IMR-90 (cell line): ENCODE measurements around the gene SLC4A5. TPM values are rescaled to one million over a fixed set of nuclear protein-coding genes. Genes with fewer than 3 reads are reported as not detected.

Experiments used
- ATAC-seq: fragments of 200-7000 bp; cut with Tn5 transposase; 2 replicates; pipeline ENCODE4 v1.9.1; 2020; ENCODE audit warnings: low read depth, mild to moderate bottlenecking, moderate library complexity
- BruUV-seq: library from RNA; stranded (reverse); fragments of 400-500 nt; replicated peaks from 2 replicates; lab custom pipeline; 2021; lab: Mats Ljungman, UMichigan
- CTCF ChIA-PET: fragments of 300-600 bp; formaldehyde crosslinking; extraction: SDS; loops from one replicate; lab custom pipeline; 2021; ENCODE audit warnings: antibody characterized with exemption; lab: Yijun Ruan, JAX
- POLR2A ChIA-PET: fragments of 300-600 bp; sonication (Branson Sonifier 250); formaldehyde crosslinking; loops from one replicate; lab custom pipeline; 2022; ENCODE audit warnings: antibody characterized with exemption; ENCODE audit not compliant: unreplicated experiment; lab: Charles Lee
- DNase-seq: peaks from one replicate; pipeline ENCODE4 v3.0.0; 2013
- H2AFZ ChIP-seq: replicated peaks from 2 replicates; pipeline ENCODE3; 2013; ENCODE audit warnings: low read length, mild to moderate bottlenecking; ENCODE audit not compliant: poor library complexity
- H2AK5ac ChIP-seq: 2 replicates; pipeline ENCODE4 v1.6.1; 2013; ENCODE audit warnings: low read depth, low read length, inconsistent platforms
- H2AK9ac ChIP-seq: replicated peaks from 2 replicates; pipeline ENCODE3; 2013; ENCODE audit warnings: mild to moderate bottlenecking, low read depth, low read length, moderate library complexity; ENCODE audit not compliant: poor library complexity
- H2BK120ac ChIP-seq: 2 replicates; pipeline ENCODE4 v1.6.1; 2013; ENCODE audit warnings: low read depth, low read length, inconsistent platforms
- H2BK15ac ChIP-seq: 3 replicates; pipeline ENCODE4 v1.6.1; 2013; ENCODE audit warnings: low read depth, low read length, inconsistent platforms
- H2BK20ac ChIP-seq: 2 replicates; pipeline ENCODE4 v1.6.1; 2013; ENCODE audit warnings: low read depth, mild to moderate bottlenecking, inconsistent platforms, low read length, moderate library complexity
- H2BK5ac ChIP-seq: 2 replicates; pipeline ENCODE4 v1.6.1; 2013; ENCODE audit warnings: mild to moderate bottlenecking, low read depth, low read length, inconsistent platforms; ENCODE audit not compliant: poor library complexity, severe bottlenecking
- H3K14ac ChIP-seq: replicated peaks from 2 replicates; pipeline ENCODE4 v1.6.1; 2013; ENCODE audit warnings: low read depth, low read length, inconsistent platforms
- H3K18ac ChIP-seq: 2 replicates; pipeline ENCODE4 v1.6.1; 2013; ENCODE audit warnings: low read depth, low read length, control low read depth
- H3K23ac ChIP-seq: 2 replicates; pipeline ENCODE4 v1.6.1; 2013; ENCODE audit warnings: low read depth, low read length, inconsistent platforms
- H3K27ac ChIP-seq: 2 replicates; pipeline ENCODE4 v1.5.1; 2013; ENCODE audit warnings: mild to moderate bottlenecking, control low read depth, low read length; ENCODE audit not compliant: insufficient read depth
- H3K27me3 ChIP-seq: 2 replicates; pipeline ENCODE4 v1.6.1; 2013; ENCODE audit warnings: low read length; ENCODE audit not compliant: control insufficient read depth, insufficient read depth
- H3K36me3 ChIP-seq: 2 replicates; pipeline ENCODE4 v1.6.1; 2013; ENCODE audit warnings: low read length, mixed read lengths; ENCODE audit not compliant: control insufficient read depth, insufficient read depth
- H3K4ac ChIP-seq: 2 replicates; pipeline ENCODE4 v1.6.1; 2013; ENCODE audit warnings: low read depth, low read length, inconsistent platforms
- H3K4me1 ChIP-seq: 2 replicates; pipeline ENCODE4 v1.6.1; 2013; ENCODE audit warnings: low read length, mixed read lengths; ENCODE audit not compliant: control insufficient read depth, insufficient read depth
- H3K4me2 ChIP-seq: 2 replicates; pipeline ENCODE4 v1.6.1; 2013; ENCODE audit warnings: low read depth, mild to moderate bottlenecking, control low read depth, low read length, moderate library complexity
- H3K4me3 ChIP-seq: 2 replicates; pipeline ENCODE4 v1.5.1; 2013; ENCODE audit warnings: low read depth, mild to moderate bottlenecking, control low read depth, low read length, moderate library complexity; ENCODE audit not compliant: insufficient read depth
- H3K56ac ChIP-seq: 2 replicates; pipeline ENCODE4 v1.6.1; 2013; ENCODE audit warnings: low read length, inconsistent platforms; ENCODE audit not compliant: insufficient read depth; ENCODE audit errors: extremely low read depth
- H3K79me1 ChIP-seq, 2 experiments: 2 replicates each; pipeline ENCODE4 v1.6.1; 2013; ENCODE audit warnings: low read length in 2 of 2, inconsistent platforms in 1 of 2, low read depth in 1 of 2
- H3K9ac ChIP-seq: 2 replicates; pipeline ENCODE4 v1.6.1; 2013; ENCODE audit warnings: low read depth, low read length, control low read depth
- H3K9me1 ChIP-seq: 2 replicates; pipeline ENCODE4 v1.6.1; 2013; ENCODE audit warnings: low read length, inconsistent platforms; ENCODE audit not compliant: insufficient read depth
- H3K9me3 ChIP-seq: 2 replicates; pipeline ENCODE4 v1.6.1; 2013; ENCODE audit warnings: low read length; ENCODE audit not compliant: control insufficient read depth, insufficient read depth
- H4K20me1 ChIP-seq: 2 replicates; pipeline ENCODE4 v1.6.1; 2013; ENCODE audit warnings: low read length, inconsistent platforms; ENCODE audit not compliant: insufficient read depth
- H4K5ac ChIP-seq: 2 replicates; pipeline ENCODE4 v1.6.1; 2013; ENCODE audit warnings: mild to moderate bottlenecking, low read depth, low read length, control low read depth
- H4K8ac ChIP-seq, 2 experiments: 2 replicates each; pipeline ENCODE4 v1.6.1; 2013; ENCODE audit warnings: low read depth in 2 of 2, low read length in 2 of 2, control low read depth in 1 of 2, inconsistent platforms in 1 of 2
- H4K91ac ChIP-seq: 2 replicates; pipeline ENCODE4 v1.6.1; 2013; ENCODE audit warnings: low read depth, low read length, inconsistent platforms; ENCODE audit not compliant: insufficient read depth
- BHLHE40 ChIP-seq: fragments of 150-350 bp; IDR thresholded peaks from 2 replicates; pipeline ENCODE4 v1.6.1; 2016; ENCODE audit warnings: mild to moderate bottlenecking, low read depth, low read length
- CEBPB ChIP-seq: IDR thresholded peaks from 2 replicates; pipeline ENCODE4 v1.6.1; 2012; ENCODE audit warnings: low read depth, low read length, improper control_type of control experiment
- CHD1 ChIP-seq: IDR thresholded peaks from 2 replicates; pipeline ENCODE4 v1.6.1; 2012; ENCODE audit warnings: low read depth, low read length, improper control_type of control experiment
- FOS ChIP-seq: fragments of 150-350 bp; IDR thresholded peaks from 2 replicates; pipeline ENCODE4 v1.6.1; 2016; ENCODE audit warnings: low read depth, low read length
- MAFK ChIP-seq: IDR thresholded peaks from 2 replicates; pipeline ENCODE4 v1.6.1; 2012; ENCODE audit warnings: low read depth, low read length, improper control_type of control experiment
- MAZ ChIP-seq: IDR thresholded peaks from 2 replicates; pipeline ENCODE4 v1.6.1; 2012; ENCODE audit warnings: low read depth, mild to moderate bottlenecking, low read length, improper control_type of control experiment, moderate library complexity, borderline replicate concordance
- MXI1 ChIP-seq: IDR thresholded peaks from 2 replicates; pipeline ENCODE4 v1.6.1; 2012; ENCODE audit warnings: low read depth, mild to moderate bottlenecking, low read length, moderate library complexity, borderline replicate concordance
- NFE2L2 ChIP-seq: fragments of 150-350 bp; IDR thresholded peaks from 2 replicates; pipeline ENCODE4 v1.6.1; 2016; ENCODE audit warnings: low read depth, mild to moderate bottlenecking, low read length
- POLR2A ChIP-seq: IDR thresholded peaks from 2 replicates; pipeline ENCODE4 v1.6.1; 2012; ENCODE audit warnings: mild to moderate bottlenecking, low read depth, low read length
- RAD21 ChIP-seq: IDR thresholded peaks from 2 replicates; pipeline ENCODE4 v1.6.1; 2012; ENCODE audit warnings: low read length, improper control_type of control experiment
- RCOR1 ChIP-seq: IDR thresholded peaks from 2 replicates; pipeline ENCODE4 v1.6.1; 2012; ENCODE audit warnings: mild to moderate bottlenecking, low read length, improper control_type of control experiment; ENCODE audit not compliant: insufficient replicate concordance
- RFX5 ChIP-seq: IDR thresholded peaks from 2 replicates; pipeline ENCODE4 v1.8.0; 2012; ENCODE audit warnings: low read depth, mild to moderate bottlenecking, low read length, moderate library complexity
- SMC3 ChIP-seq: fragments of 150-350 bp; IDR thresholded peaks from 2 replicates; pipeline ENCODE4 v1.6.1; 2016; ENCODE audit warnings: low read depth, mild to moderate bottlenecking, antibody characterized with exemption, low read length, moderate library complexity
- USF2 ChIP-seq: fragments of 150-350 bp; IDR thresholded peaks from 2 replicates; pipeline ENCODE4 v1.6.1; 2017; ENCODE audit warnings: mild to moderate bottlenecking, antibody characterized with exemption, low read length, low read depth
- WGBS, 2 experiments: methylation state at CpG; one replicate each; pipeline versions ENCODE4 v1.1.5 to v1.1.7; 2013; ENCODE audit warnings: missing lambda C conversion rate in 2 of 2; ENCODE audit not compliant: insufficient read length in 1 of 2; ENCODE audit errors: extremely low coverage in 2 of 2; 5-methylcytosine and 5-hydroxymethylcytosine counted together
- dilution Hi-C: fragments of 300-500 bp; cut with HindIII; formaldehyde crosslinking; loops from one replicate; pipeline ENCODE4 v1.14.3; 2018; ENCODE audit warnings: low sequenced_read_pairs; ENCODE audit not compliant: unreplicated experiment
- in situ Hi-C: fragments of 300-500 bp; cut with MboI; formaldehyde crosslinking; loops from 3 replicates; pipeline ENCODE4 v1.14.3; 2019; ENCODE audit warnings: low sequenced_read_pairs, inconsistent platforms, mixed read lengths
- intact Hi-C: fragments of 100-400 bp; cut with micrococcal nuclease; formaldehyde crosslinking; loops from 2 replicates; pipeline ENCODE4 v1.10.0; 2022
- polyA plus RNA-seq, 3 experiments: library from polyadenylated mRNA; depleted of rRNA; stranded (reverse); fragments of >200 nt; gene quantifications; 2 replicates each; pipeline ENCODE4 v1.2.3, GENCODE V29; 2012; ENCODE audit warnings: low replicate concordance in 1 of 3
- total RNA-seq: library from RNA; depleted of rRNA; stranded (reverse); fragments of >200 nt; gene quantifications from 2 replicates; pipeline ENCODE4 v1.2.3, GENCODE V29; 2012
- TF ChIP-seq, protein P1 (sequence below): conservative IDR thresholded peaks from 2 replicates; pipeline ENCODE4 v1.5.1; 2012; ENCODE audit warnings: mild to moderate bottlenecking, low read depth, low read length, improper control_type of control experiment
- TF ChIP-seq, protein P2 (sequence below): fragments of 150-350 bp; IDR thresholded peaks from 2 replicates; pipeline ENCODE4 v1.6.1; 2016; ENCODE audit warnings: low read depth, mild to moderate bottlenecking, low read length, moderate library complexity, borderline replicate concordance

The SLC4A5 gene
- total and polyA plus RNA-seq, 2 of the 4 experiments (the other 2 are of a cell fraction), result 0.18 to 0.22 TPM

DNA sequence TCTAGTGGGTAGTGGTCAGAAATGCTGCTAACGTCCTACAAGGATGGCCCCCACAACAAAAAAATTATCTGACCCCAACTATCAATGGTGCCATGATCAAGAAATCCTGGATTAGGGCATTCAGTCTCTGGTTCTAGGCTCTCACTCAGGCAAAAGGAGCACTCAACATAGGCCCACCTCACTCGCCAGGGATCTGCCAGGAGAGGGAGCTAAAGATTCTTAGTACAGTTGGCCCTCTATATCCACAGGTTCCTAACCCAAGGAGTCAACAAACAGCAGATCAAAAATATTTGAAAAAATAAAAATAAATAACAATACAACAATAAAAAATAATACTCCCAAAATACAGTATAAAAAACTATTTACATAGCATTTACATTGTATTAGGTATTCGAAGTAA lies 10.0 kb downstream of the SLC4A5 start:
- ChIA-PET POLR2A (no interaction called here), CTCF (interaction anchor here (1.1 to 3.4 kb wide), 2 partner anchors 8 to 50 kb away, joined by 3 to 34 read pairs; no protein-coding TSS in a partner anchor)
- H3K9ac ChIP-seq, result no peak overlapping the region
- no peak overlapping the region for H2BK5ac ChIP-seq
- no peak overlapping the region for H3K27ac ChIP-seq
- no peak overlapping the region for H2BK120ac ChIP-seq
- no peak overlapping the region for H3K14ac ChIP-seq
- intact Hi-C loops, result loop anchor here (5.0 kb wide), 1 partner anchor 59 kb away; no protein-coding TSS in a partner anchor
- H2BK20ac ChIP-seq, result no peak overlapping the region
- H3K23ac ChIP-seq, result no peak overlapping the region
- no peak overlapping the region for H2AK9ac ChIP-seq
- H3K4me3 ChIP-seq, result no peak overlapping the region
- WGBS, 2 experiments, result 20% methylated on average over 1 of the region's 3 CpGs; no CpG with 5 or more reads in 1 of the 2 experiments
- H3K4me1 ChIP-seq, result no peaks in the 10 kb centered on the region
- no peak overlapping the region for H2AK5ac ChIP-seq
- no peaks in the 10 kb centered on the region for H3K36me3 ChIP-seq
- no peaks in the 10 kb centered on the region for H4K20me1 ChIP-seq
- H3K56ac ChIP-seq, result no peak overlapping the region
- DNase-seq, result peak; percentile 31
- H3K27me3 ChIP-seq, result peaks cover 12% of the 10 kb centered on the region
- H3K79me1 ChIP-seq, result no peaks in the 10 kb centered on the region
- no peak overlapping the region for H3K18ac ChIP-seq
- TF ChIP-seq RCOR1 (no peak), MXI1 (no peak), RFX5 (no peak), MAFK (no peak), MAZ (no peak), CHD1 (no peak), POLR2A (no peak), USF2 (no peak), BHLHE40 (no peak), SMC3 (peak; percentile 37), RAD21 (peak; percentile 60), FOS (no peak), NFE2L2 (no peak), CEBPB (no peak)
- TF ChIP-seq, protein P1, sequence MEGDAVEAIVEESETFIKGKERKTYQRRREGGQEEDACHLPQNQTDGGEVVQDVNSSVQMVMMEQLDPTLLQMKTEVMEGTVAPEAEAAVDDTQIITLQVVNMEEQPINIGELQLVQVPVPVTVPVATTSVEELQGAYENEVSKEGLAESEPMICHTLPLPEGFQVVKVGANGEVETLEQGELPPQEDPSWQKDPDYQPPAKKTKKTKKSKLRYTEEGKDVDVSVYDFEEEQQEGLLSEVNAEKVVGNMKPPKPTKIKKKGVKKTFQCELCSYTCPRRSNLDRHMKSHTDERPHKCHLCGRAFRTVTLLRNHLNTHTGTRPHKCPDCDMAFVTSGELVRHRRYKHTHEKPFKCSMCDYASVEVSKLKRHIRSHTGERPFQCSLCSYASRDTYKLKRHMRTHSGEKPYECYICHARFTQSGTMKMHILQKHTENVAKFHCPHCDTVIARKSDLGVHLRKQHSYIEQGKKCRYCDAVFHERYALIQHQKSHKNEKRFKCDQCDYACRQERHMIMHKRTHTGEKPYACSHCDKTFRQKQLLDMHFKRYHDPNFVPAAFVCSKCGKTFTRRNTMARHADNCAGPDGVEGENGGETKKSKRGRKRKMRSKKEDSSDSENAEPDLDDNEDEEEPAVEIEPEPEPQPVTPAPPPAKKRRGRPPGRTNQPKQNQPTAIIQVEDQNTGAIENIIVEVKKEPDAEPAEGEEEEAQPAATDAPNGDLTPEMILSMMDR, result peak; percentile 52
- TF ChIP-seq, protein P2, sequence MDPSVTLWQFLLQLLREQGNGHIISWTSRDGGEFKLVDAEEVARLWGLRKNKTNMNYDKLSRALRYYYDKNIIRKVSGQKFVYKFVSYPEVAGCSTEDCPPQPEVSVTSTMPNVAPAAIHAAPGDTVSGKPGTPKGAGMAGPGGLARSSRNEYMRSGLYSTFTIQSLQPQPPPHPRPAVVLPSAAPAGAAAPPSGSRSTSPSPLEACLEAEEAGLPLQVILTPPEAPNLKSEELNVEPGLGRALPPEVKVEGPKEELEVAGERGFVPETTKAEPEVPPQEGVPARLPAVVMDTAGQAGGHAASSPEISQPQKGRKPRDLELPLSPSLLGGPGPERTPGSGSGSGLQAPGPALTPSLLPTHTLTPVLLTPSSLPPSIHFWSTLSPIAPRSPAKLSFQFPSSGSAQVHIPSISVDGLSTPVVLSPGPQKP, result no peak
- no peak overlapping the region for H4K91ac ChIP-seq
- H4K5ac ChIP-seq, result no peak overlapping the region
- dilution Hi-C loops, result no loop called here
- BruUV-seq, result no TSS peak
- no peak overlapping the region for H3K4ac ChIP-seq
- in situ Hi-C loops, result loop anchor here (25.0 kb wide), 1 partner anchor 521 kb away; no protein-coding TSS in a partner anchor
- H3K9me3 ChIP-seq, result no peaks in the 10 kb centered on the region
- peak; percentile 73 for ATAC-seq
- H2AFZ ChIP-seq, result no peak overlapping the region
- no peak overlapping the region for H4K8ac ChIP-seq
- no peak overlapping the region for H3K4me2 ChIP-seq
- peaks cover 4% of the 10 kb centered on the region; the same call in 1 of the 2 replicates for H3K9me1 ChIP-seq
- H2BK15ac ChIP-seq, result no peak overlapping the region
